Measurements from ENCODE around the gene FCGR3A.
"Not testable (repeated sequence)": the region's sequence is repeated elsewhere in the genome, so short reads cannot be mapped to it uniquely, and the experiment has no call there.

DNA sequence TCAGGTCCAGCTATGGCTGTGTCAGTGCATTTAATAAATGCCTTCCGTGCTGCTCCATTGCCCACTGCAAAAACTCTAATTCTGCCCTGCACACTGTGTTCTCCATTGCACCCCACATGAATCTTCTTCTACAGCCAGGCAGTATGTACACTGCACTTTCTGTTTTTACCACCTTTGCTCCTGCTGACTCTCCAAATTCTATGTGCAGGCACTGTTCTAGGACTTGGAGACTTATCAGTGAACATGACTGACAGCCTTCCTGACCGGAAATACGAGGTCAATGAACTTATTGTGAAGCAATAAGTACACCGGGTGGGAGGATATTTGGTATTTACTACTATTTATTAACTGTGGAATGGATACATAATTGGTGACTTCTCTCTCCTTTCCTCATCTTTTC, 33.3 kb upstream of the FCGR3A start:
- TF ChIP-seq POLR2A (IDR thresholded peaks at IDR 0.05), result not testable (repeated sequence)
- TF ChIP-seq, protein P1, sequence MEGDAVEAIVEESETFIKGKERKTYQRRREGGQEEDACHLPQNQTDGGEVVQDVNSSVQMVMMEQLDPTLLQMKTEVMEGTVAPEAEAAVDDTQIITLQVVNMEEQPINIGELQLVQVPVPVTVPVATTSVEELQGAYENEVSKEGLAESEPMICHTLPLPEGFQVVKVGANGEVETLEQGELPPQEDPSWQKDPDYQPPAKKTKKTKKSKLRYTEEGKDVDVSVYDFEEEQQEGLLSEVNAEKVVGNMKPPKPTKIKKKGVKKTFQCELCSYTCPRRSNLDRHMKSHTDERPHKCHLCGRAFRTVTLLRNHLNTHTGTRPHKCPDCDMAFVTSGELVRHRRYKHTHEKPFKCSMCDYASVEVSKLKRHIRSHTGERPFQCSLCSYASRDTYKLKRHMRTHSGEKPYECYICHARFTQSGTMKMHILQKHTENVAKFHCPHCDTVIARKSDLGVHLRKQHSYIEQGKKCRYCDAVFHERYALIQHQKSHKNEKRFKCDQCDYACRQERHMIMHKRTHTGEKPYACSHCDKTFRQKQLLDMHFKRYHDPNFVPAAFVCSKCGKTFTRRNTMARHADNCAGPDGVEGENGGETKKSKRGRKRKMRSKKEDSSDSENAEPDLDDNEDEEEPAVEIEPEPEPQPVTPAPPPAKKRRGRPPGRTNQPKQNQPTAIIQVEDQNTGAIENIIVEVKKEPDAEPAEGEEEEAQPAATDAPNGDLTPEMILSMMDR (IDR thresholded peaks at IDR 0.05), result not testable (repeated sequence)

All from adrenal gland (tissue), 5 donors.